ENCODE results near the gene ITPK1.

ITPK1 gene

DNA sequence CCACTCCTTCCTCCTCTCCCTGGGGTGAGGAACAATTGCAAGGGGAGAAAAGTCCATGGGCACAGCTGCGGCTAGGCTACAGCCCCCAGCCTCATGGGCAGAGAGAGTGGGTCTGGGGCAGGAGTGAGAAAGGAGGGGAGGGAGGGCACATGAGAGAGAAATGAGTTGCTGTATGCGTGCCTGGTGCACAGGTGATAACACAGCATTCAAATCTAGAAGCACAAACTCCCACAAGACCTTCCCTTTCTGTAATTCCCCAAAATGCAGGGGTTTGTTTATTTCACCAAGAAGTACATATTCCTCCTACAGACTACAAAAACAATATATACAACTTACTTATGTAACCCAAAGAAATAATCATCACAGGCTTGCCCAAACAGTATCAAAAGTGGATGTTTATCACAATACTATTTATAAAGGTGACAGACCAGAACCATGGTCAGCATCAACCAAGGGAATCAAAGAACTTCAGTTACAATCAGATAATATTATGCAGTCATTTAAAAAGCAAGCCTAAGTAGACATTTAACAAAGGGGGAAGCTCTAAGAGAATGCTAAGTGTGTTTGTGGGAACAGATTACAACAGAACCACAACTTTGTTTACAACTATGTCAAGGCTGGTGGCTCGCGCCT is 54.2 kb downstream of the ITPK1 start:
- no peak for DNase-seq (ENCODE audit: low spot score)

DNA sequence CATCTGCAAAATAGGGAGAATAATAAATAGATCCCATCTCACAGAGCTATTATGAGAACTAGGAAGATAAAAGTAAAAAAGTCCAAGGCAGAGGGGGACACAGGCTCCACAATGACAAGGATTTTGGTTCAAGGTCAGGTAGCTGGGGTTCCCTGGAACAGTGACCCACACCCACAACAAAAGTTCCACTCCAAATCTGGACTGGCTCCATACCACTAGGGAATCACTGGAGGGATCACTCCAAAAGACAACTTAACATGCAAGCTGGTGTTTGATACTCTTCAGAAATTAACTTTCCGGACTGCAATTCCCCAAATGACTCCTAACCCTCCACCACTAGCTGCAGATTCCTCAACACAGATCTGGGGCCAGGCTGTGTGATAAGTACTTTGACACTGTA is 54.9 kb downstream of the ITPK1 start:
- no peak for DNase-seq (ENCODE audit: low spot score)

DNA sequence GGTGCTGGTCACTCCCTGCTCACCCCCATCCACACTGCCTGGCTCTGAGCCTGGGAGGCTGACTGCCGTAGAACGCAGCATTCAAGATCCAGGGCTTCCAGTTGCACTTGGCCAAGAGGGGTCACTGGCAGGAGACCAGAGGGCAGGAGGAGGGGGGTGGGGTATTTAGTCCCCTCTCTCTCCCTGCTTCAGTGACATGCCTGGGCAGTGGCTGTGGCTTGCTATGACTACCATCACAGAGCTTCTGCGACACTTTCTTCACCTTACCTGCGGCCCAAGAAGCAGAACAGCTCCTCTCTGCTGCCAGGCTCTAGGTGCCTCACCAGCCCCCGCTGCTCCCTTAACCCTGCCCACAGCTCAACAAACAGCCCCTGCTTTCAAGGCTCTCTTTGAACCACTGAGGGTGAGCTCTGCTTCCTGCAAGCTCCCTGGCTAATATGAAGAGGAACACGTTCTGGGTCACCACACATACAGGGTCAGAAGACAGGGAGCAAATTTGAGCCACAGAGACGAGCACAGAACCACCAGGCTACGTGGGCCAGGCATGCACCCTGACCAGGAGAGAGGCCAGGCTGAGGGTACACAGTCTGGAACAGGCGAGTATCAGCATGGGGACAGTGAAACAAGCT is 55.7 kb downstream of the ITPK1 start:
- DNase-seq (ENCODE audit: low spot score), result no peak

DNA sequence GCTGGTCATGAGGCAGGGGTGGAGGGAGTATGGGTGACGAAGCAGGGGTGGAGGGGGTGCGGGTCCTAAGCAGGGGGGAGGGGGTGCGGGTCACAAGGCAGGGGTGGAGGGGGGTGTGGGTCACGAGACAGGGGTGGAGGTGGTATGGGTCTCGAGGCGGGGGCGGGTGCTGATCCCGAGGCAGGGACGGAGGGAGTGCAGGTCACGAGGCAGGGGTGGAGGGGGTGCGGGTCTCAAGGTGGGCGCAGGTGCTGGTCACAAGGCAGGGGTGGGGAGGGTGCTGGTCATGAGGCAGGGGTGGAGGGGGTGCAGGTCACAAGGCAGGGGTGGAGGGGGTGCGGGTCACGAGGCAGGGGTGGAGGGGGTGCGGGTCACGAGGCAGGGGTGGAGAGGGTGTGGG is 56.5 kb downstream of the ITPK1 start:
- DNase-seq (ENCODE audit: low spot score), result no peak

DNA sequence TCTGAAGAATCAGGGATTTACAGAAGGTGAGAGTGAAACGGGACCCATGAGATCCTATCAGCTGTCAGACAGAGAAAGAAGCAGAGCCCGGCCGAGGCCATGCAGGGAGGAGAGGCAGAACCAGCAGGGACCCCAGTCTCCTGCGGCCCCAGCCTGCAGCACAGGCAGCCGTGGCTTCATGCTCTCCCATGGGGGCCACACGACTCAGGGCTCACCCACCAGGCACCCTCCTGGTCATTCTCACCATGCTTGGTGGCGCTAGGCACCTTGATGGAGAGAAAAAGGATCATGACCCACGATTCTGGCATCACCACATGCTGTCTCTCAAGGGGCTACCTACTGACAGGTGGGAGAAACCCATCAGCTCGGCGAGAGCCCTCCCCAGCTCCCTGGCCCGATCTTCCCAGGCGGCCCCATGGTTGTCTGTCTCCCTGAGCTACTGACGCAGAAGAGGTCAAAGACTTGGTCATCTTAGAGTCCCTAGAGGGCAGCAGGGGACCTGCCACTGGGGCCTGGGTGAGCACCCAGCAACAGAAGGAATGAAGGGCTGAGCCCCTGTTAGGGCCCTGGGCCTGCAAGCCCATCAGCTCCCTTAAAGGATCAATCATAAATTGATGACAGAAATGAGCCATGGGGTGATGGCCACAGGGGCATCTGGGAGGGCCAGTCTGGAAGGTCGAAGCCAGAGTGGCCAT is 58.0 kb downstream of the ITPK1 start:
- no peak for DNase-seq (ENCODE audit: low spot score)

DNA sequence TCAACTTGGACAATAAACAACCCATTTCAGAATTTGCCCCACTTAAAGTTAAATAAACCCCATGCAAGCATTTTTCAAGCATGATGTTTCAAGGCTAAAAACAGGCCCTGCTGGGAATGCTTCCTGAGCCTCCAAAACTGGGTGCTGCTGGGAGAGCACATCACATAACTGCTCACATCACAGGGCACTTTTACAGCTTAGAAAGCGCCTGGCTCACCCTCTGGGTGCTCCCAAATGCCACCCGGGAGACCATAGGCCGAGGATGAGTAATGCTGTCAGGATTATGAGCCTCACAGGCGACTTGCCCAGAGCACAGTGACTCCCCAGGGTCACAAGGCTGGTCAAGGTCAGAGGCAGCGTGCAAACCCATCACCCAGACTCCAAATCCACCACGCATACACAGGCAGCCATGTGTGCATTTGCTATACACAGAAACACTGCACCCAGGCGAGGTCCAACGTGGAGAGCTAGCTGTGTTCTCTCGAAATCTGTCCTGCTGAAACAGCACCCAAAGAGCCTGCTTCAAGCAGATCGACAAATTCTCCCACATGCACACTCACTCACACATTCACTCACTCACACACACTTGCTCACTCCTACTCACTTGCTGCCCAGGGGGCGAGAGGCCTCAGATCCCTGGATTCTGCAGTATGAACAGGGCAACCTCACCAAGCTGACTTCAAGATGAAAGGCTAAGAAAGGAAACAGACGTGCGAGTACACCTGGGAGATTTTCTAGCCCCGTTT is 58.7 kb downstream of the ITPK1 start:
- no peak for DNase-seq (ENCODE audit: low spot score)

DNA sequence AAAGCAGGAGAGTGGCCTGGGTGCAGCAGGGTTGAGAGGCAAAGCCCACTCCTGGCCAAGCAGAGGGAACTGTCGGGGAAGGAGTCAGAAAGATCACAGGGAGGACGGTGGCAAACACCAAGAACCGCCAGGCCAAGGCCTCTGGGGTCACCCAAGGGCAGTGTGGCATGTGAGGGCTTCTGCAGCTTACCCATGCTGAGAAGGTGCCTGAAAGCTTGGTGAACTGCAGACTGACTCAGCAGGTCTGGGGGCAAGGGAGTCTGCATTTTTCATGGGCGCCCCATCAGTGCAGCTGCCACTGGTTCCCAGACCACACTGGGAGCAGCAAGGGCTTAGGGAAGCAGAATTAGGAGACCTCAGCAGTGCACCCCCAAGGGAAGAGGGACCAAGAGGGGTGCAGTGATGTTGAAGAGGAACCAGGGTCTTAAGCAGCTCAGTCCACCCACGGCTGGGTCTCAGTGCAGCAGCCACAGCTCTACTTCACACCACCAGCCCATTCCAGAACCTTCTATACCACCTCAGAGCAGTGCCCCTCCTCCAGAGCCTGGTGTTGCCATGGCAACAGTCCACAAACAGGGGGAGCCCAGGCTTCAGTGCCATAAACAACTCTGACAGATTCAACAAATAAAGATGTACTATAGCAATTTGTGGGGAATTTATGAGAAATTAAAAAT is 59.4 kb downstream of the ITPK1 start:
- DNase-seq (ENCODE audit: low spot score), result no peak

DNA sequence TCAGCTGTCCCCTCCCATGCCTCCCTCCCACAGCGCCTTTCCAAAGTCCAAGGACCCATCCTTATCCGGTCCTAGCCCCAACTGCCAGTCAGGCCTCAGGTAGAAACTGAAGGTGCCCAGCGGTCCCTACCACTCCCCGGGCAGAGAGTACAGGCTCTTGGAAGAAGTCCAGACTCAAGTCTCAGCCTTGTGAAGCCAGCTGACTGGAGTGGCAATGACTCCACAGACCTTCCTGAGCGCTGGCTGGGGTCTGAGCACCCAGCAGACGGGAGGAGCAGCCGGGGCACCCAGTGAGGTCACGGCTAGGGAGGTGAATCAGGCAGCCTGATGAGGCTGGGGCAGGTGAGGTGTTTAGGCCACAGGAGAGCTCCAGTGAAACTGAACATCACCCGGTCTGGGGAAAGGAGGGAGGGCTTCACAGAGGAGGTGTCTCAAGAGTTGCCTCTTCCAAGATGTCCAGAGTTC is 60.0 kb downstream of the ITPK1 start:
- DNase-seq (ENCODE audit: low spot score), result no peak

DNA sequence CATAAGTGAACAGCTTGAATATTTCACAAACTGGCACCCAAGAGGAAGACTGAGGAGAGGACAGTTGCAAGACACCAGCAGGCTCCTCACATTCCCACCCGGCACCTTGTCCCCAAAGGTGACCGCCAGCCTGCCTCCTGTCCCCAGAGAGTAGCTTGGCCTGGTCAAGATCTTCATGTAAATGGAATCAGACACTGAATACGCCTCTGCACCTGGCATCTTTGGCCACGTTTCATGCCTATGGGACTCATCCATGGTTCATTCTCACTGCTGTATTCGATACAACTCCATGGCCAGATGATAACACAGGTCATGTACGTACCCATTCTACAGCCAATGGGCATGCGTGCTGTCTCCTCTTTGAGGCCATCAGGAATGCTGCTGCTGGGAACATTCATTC is 60.8 kb downstream of the ITPK1 start:
- no peak for DNase-seq (ENCODE audit: low spot score)

DNA sequence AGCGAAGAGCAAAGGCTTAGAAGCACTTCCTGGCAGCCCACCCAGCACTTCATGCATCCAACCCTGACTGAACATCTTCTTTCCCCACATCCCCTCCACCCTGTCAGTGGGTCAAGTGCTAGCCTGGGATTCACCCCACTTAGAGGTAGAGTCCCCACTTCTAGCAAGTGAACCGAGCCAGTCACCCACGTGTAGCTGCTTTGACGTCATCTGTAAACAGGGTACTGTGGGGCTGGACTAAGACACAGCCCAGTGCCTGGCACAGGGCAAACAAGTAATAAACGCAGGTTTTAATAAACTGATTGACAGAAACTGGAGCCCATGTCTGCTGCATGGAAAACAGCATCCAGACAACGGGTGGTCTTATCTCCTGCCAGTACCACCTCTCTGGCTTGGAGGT is 61.7 kb downstream of the ITPK1 start:
- no peak for DNase-seq (ENCODE audit: low spot score)

DNA sequence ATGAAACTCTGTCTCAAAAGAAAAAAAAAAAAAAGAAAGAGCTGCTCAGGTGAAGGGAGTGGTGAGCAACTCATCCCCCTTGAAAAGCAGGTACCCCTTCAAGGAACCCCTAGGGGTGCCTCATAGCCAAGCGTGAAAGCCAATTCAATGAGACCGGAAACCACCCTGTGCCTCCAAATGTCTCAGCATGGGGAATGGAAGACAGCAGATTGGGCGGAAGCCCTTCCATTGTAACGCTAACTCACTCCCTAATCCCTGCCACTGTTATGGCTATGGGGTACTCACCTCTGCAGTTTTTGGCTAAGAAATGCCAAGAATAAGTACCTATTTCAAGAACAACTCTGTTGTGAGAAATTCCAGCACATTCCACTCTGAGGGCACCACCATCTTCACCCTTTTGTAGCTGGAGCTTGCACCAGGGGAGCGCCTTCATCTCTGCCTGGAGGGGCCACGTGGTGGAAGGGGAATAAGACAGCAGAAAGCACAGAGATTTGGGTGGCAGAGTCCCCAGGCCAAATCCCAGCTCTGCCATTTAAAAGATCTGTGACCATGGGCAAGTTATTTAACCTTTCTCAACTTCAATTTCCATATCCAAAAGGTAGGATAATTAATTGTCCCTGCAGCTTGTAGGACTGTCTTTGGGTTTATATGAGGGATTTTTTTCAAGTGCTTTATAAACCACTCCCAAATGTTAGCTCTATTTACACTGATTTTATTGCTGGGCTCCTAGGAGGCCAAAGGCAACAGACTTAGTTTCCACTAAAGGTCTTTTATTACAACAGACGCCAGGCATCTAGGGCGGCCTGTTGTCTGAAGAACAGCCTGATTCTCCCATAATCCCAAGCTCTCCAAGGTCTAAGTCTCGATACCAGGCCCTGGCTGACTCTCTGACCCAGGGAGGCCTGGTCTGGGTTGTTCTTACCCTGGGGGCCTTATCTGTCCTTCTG is 63.9 kb downstream of the ITPK1 start:
- no peak for DNase-seq (ENCODE audit: low spot score)

DNA sequence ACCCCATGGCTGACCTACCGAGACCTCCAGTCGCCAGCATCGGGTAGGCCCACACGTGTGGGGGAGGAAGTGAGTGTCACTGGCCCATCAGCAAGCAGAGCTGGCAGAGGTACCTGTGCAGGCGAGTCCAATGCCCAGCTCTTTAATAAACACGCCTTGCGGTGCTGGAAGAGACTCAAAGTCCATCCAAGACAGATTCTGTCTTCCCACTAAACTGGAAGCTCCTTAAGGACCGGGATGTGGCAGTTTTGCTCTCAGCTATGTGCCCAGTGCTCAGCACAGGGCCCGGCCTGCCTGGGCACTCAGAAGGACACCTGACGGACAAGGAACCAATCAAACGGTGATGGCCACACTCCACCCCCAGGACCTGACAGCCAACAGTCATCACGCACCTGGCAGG is 65.0 kb downstream of the ITPK1 start:
- no peak for DNase-seq (ENCODE audit: low spot score)

DNA sequence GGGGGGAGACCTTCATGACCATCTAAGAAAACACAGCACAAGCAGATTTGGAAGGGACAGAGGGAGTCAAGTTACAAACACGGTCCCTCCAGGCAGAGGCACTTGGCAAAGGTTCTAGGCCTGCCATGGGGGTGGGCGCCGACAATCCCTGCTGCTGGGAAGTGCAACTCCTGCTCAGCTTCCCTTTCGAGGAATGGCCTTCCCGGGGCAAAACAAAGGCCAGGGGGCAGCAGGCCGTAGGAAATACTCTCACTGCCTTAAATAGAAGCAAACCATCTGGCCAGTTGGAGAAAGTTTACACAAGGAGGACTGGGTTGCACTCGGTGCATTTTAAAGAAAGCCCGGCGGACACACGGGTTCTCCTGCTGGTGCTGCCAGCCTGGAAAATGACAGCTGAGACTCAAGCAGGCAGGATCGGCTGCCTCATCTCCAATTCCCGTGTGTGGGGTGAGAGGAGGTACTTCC is 65.8 kb downstream of the ITPK1 start:
- no peak for DNase-seq (ENCODE audit: low spot score)

DNA sequence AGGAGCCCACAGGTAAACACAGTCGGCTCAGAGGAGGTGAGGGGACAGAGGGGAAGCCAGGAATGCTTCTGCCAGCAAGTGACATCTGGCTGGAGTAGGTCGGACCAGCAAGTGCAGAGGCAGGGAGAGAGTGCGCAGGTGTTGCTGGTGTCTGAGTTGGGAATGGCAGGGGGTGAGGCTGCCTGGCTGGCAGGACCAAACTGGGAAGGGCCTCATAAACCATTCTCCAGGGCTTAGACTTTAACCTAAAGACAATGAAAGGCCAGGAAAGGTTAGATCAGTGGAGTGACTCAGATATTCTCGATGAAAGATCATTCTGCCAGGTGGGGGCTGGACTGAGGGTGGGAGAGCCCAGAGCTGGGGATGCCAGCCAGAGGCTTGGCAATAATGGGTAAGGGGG is 66.4 kb downstream of the ITPK1 start:
- DNase-seq (ENCODE audit: low spot score), result no peak

DNA sequence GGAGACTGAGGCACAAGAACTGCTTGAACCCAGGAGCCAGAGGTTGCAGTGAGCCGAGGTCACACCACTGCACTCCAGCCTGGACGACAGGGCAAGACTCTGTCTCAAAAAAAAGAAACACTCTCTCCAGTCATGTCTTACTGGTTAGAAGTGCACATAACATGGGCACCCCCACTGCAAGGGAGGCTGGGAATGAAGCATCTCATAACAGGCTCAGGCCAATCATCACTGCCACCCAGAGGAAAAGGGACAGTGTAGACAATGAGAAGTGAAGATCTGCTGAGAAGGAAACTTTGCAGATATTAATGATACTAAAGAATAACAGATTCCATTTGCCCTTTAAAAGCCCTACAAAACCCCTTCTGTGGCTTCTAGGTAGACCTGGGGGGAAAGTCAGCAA is 66.9 kb downstream of the ITPK1 start:
- DNase-seq (ENCODE audit: low spot score), result no peak

DNA sequence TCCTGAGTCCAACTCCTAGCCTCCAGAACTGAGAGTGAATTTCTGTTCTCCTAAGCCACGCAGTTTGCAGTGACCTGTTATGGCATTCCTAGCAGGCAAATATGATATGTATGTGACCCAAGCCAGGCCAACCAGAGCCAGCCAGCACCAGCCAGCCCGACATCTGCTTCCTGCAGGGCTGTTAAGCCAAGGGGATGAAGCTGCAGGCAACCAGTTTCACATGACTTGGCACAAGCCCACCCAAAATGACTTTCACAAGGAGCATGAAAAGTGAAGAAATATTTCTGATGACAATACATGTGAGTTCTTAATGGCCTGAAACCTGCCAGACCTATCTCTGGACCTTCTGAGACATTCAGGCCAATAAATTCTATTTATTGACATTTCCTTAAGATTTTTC is 68.1 kb downstream of the ITPK1 start:
- no peak for DNase-seq (ENCODE audit: low spot score)

DNA sequence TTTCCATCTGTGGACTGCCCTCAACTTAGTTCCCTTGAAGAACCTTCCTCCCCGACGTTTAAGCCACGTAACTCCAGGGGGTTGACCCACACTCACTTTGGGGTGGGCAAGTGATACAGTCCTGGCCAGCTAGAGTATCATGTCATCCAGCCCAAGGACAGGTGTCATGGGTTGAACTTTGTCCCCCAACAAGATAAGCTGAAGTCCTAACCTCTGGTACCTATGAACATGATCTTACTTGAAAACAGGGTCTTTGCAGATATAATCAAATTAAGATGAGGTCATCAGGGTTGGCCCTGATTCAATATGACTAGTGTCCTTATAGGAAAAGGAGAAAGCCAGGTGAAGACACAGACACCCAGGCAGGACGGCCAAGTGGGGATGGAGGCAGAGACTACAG is 68.6 kb downstream of the ITPK1 start:
- no peak for DNase-seq (ENCODE audit: low spot score)

DNA sequence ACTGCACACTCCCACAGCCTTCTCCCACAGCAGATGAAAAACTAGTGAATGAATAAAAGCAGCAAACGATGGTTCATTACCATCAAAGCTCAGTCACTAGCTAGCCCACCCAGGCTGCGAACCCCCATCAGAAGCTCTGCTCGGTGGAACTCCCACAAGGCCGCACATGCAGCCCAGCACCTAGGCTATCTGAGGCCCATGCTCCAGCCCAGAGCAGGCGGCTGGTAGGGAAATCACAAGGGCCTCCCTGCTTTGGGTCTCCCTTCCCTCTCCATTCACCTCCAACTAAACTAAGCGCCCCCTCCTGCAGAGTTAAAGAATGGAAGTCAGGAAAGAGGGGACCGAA is 69.0 kb downstream of the ITPK1 start:
- no peak for DNase-seq (ENCODE audit: low spot score)

DNA sequence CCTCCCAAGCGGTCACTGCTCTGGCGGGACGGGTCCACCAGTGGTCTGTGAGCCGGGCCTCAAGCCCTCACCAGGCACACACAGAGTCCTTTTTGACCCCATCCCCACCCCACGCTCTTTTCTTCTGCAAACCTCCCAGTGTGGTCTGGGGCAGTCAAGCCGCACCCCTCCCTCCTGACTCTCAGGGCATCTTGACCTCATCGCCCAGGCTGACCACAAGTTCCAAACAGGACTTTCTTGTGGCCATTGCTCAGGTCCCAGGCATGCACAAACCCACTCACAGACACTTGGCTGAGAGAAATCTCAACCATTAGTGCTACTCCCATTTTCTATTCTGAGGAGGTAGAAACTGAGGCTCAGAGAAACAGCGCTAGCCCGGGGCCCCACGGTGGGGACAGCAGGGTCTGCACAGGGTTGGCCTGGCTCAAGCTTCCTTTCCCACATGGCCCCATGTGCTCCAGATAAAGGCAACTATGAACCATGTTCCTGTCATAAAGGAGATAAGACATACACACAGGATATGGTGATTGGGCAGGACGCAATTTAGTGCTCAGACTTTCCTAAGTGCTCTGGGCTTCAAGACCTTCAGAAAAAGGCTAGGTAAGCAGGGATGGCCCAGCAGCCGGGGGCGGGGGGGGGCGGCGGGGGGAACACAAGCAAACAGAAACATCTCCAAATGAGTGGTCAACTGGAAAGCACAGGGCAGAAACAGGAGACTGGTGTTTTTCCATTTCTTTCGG is 69.6 kb downstream of the ITPK1 start:
- no peak for DNase-seq (ENCODE audit: low spot score)

DNA sequence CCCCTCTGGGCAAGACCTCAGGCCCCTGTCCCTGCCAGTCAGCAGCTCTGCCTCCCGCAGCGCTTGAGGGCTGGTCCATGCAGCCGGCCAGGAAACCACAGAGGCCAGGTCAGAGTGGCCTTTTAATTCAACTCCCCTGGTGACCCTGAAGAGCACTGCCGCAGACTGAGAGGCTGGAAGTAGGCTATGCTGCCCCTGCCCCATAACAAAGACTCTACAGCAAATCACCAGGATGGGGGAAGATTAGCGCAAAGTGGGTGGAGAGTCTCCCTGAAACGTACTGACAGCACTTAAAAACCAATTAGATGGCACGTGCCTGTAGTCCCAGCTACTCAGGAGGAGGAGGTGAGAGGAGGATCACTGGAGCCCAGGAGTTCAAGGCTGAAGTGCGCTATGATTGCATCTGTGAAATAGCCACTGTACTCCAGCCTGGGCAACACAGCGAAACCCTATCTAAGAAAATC is 70.5 kb downstream of the ITPK1 start:
- no peak for DNase-seq (ENCODE audit: low spot score)

Measured in RKO (cell line).